HG03039 (cell line): ENCODE results near the gene AP1G2.
A peak's percentile ranks its signal among the peaks of the same experiment; 100 is the strongest.

Source experiments
- ATAC-seq: cut with Tn5 transposase; IDR thresholded peaks from one replicate; pipeline ENCODE4 v1.9.1; 2021; ENCODE audit warnings: mild to moderate bottlenecking, moderate library complexity; ENCODE audit not compliant: unreplicated experiment

AP1G2 gene

DNA sequence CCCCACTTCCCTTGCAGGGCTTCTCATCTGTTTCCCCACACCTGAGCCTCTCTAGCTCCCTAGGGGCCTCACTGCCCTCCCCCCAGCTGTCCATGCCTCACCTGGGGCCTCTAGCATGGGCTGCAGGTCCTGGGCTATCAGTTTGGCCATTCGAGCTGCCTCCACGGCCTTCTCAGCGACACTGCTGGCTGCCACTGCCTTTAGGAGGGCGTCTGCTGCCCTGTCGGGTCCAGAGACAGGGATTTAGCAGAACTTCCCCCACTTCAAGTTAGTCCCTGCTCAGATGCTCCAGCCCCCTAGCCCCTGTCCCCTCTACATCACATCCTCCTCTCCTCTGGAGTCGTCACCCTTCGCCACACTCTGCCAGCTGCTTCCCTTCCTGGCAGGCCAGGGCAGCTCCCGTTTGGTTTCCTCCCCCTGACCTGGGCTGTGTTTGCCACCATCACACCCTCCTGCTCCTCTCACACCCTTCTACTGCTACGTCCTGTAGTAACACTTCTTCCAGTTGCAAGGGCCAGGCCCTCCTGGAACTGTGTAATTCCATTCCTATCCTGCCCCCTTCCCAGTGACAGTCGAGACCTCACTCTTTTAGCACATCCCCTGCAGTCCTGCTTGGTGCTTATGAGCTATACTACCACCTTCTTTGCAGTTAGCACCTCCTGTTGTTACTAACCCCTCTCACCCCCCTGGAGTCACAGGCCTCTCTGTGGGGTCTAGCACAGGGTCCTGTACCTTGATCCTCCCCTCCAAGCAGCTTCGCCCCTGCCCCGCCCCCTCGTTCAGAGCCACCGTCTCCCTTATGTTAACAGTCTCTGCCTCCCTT, 4.3 kb upstream of the AP1G2 start:
- no peak for ATAC-seq

DNA sequence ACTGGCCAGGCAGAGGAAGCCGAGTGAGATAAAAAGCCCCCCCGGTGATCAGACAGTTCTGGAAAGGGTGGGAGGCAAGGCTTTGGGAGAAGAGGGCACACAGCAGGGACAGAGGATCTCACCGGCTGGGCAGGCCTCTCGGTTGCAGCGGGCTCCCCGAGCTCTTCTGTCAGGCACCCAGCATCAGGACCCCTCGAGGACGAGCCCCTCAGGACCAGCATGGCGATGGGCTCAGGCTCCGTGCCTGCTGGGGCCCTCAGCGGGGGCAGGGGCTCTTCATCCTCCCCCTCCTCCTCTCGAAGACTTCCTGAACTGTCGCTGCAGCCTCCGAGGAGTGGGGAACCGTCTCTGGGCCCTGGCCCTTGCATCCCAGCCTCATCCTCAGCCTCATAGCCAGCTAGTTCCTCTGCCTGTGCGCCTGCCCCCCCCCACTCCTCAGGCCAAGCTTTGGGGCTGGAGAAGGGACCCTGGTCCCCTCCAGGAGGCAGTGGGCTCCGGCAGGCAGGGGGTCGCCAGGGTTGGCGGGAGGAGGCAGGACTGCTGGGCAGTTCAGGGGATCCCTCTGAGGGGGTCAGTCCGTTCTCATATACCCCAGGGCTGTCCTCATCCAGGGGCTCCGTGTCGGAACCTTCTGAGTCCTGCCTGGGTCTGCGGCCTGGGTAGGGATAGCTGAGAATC, 3.4 kb upstream of the AP1G2 start:
- no peak for ATAC-seq

- no peak for ATAC-seq
These were observed 2.0 kb upstream of the AP1G2 start for GRCh38 chr14:23569443-23570151.

DNA sequence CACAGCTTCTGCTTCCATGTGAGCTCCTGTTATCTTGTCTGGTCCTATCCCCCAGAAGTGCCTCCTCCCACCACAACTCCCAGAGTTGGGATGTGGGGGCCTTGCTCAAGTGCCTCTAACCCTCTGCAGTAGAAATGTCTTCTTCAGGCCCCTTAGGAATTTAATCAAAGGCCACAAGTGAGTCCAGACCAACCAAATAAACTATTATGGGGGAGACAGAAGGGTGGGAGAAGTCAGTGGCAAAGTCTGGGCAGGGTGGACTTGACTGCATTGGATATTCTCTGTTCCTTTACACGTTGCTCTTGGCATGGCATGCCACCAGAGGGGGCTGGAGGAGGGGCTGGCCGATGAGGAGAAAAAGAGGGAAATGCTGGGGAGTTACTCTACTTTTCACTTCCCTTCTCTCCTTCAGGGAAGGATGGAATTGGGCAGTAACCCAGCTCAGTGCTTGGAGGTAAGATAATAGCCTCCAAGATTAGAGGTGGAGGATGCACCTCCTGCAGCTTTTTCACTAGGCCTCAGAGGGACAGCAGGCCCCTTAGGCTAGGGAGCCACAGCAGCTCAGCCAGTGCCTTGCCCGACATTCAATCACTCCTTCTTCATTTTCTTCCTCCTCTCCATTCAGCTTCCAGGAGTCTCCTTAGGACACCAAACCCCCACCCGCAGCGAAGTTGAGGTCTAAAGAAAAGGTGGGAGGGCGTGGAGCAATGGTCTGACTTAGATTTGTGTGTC, 1.2 kb upstream of the AP1G2 start:
- no peak for ATAC-seq

DNA sequence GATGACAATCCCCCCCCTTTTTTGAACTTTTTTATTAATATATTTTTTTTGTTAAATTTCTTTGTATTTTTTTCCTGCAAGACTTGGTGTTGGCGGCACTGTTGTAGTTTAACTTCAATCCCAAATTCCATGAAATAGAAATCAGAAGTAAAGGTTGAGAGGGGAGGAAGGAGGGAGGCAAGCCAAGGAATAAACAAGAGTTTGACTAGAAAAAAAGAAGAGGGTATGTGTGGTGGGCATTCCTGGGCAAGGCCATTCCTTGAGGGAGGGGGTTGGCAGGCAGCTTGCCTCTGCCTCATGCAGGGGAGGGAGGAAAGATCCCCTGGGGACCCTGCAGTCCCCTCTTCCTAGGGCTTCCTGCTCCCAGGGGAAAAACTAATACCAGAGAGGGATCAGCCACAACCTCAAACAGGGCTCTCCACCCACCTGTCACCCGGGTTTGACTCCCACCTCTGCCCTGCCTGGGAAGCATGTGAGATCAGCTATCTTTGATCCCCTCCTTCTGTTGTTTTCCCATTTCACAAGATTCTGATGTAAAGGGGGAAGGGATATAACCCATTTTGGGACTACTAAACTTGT, 519 bp upstream of the AP1G2 start:
- ATAC-seq: no peak

- peak; percentile 19 for ATAC-seq
These were observed 809 bp downstream of the AP1G2 start for GRCh38 chr14:23566778-23567185.

GRCh38 chr14:23566112-23566777, 1.3 kb downstream of the AP1G2 start:
- ATAC-seq: no peak

DNA sequence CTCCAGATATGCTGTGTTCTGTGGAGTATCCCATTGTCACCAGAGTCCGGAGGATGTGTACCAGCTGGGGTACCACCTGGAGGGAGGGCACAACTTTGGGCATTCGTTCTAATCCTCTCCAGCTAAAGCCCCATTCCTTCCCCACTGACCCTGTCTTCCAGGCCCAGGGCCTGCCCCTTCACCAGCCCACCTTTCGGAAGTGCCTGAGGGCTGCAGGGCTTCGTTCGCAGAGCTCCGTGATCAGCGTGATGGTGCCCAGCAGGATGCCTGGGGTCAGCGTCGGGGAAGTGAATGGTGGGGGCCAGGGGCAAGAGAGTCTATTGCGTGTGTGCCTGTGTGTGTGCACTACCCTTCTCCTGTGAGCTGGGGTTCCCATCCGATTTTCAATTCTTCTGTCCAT, 2.0 kb downstream of the AP1G2 start:
- no peak for ATAC-seq

DNA sequence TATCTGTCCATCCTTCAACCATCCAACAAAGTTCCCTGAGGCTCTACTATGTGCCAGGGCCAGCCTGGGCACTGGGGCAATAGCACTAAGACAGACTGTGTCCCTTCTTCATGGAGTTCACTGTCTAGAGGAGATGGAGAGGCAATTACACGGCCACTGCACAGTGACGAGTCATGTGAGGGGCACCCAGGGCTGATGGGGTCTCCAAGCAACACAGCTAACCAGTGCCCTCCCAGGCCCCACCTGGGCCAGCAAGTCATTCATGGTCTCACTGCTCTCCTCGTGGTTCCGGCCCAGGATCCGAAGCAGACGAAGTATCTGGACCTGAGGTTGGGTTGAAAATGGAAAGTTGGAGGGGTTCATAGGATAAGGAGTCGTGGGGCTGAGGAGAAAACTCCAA, 2.7 kb downstream of the AP1G2 start:
- ATAC-seq: no peak

DNA sequence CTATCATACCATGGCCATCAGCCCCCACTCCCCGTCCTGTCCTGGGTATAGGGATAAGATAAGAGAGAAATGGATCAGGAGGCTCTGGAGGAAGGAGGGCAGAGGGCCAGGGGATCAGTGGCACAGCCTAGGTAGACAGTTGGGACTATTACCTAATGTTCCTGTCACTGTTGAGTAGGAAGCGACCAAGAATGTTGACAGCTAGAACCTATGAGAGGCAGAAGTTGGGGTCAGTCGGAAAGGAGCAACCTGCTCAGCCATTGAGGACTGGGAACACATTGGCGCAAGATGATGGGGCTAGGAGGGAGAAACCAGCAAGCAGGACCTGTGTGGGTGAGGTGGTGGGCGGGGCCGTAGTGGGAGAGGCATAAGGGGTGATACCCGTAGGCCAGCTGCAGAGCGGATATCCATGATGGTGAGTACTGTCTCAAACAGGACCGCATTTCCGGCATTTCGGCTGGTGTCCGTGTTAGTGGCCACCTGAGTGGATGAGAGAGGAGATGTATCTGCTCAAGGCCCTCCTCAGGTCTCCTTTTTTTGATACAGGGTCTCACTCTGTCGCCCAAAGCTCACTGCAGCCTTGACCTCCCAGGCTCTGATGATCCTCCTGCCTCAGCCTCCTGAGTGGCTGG, 3.3 kb downstream of the AP1G2 start:
- ATAC-seq: no peak

- ATAC-seq: no peak
These were observed 4.0 kb downstream of the AP1G2 start for GRCh38 chr14:23563473-23564180.

- no peak for ATAC-seq
These were observed 4.6 kb downstream of the AP1G2 start for GRCh38 chr14:23562822-23563472.

DNA sequence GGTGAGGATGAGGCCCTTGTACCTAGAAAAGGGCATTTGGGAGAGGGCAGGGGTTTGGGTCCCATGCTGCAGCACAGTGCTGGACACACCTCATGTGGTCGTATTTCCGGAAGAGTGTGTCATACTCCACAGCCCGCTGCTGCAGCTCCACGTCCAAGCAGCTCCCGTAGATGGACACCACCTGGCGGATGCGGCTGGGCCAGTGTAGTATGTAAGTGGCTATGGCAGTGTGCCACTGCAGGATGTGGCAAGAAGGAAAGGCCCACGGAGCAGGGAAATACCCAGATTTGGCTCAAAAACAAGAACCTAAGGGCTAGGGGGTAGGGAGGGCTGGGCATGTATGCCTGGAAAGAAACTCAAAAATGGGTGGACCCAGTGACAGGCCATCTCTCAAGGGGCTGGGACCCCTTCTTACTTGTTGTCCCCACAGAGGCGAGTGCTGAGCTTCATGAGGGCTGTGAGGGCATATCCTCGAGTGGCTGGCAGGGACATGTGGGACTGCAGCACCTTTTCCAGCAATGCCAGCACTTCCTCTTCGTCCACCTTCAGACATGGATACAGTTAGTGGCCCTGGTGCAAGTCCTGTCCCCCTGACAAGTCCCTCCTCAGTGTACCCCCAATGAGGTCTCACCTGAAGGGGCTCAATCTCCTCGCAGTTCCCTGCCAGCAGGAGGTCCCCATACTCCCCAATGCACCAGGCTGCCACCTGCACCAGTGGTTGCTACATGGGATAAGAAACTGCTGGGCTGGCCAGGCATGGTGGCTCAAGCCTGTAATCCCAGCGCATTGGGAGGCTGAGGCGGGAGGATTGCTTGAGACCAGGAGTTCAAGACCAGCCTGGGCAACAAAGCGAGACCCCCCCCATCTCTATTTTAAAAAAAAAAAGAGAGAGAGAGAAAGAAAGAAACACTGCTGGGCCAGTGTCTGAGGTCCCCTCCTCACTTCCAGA, 5.4 kb downstream of the AP1G2 start:
- ATAC-seq: no peak

DNA sequence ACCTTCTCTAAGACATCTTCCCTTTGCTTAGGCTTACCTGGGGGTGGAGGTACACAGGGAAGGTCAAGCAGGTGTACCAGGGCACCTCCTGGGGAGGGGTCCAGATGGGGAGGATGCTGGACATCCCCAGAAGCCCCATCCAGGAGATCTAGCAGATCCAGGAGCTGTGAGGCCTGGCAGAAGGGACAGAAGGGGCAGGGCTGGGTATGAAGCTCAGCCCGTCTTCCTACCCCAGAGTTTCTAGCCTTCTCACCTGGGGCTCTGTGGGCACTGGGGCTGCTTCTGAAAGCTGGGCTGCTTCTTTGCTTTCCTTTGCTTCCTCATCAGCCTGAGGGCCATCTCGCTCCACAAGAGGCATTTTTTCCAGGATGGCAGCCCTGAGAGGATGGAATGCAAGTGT, 6.3 kb downstream of the AP1G2 start:
- ATAC-seq: no peak

GRCh38 chr14:23559926-23560520, 7.6 kb downstream of the AP1G2 start:
- ATAC-seq: no peak

GRCh38 chr14:23559010-23559925, 8.3 kb downstream of the AP1G2 start:
- no peak for ATAC-seq
